Tibial nerve (tissue), 4 donors: ENCODE data around the gene MYH7B. TPM values are rescaled to one million over a fixed set of nuclear protein-coding genes. Genes with fewer than 3 reads are reported as not detected.

ENCODE experiments used
- DNase-seq, 2 donors: peaks; one replicate each; pipeline ENCODE4 v3.0.0-alpha.2; 2019; ENCODE audit warnings: low spot score in 2 of 2
- H3K27ac ChIP-seq, 4 donors: fragments of 200-600 bp; sonication (generic) in 3 of 4; one replicate each; pipeline ENCODE4 v1.5.1; 2017 to 2019; ENCODE audit warnings: mild to moderate bottlenecking in 1 of 4
- H3K27me3 ChIP-seq, 2 donors: fragments of 200-600 bp; sonication (generic) in 1 of 2; one replicate each; pipeline versions ENCODE4 v1.5.1 to v1.6.0; 2017 to 2019
- H3K36me3 ChIP-seq, 3 donors: fragments of 200-600 bp; sonication (generic); one replicate each; pipeline ENCODE4 v1.5.1; 2018 to 2019
- H3K4me1 ChIP-seq, 4 donors: fragments of 200-600 bp; sonication (generic) in 3 of 4; one replicate each; pipeline ENCODE4 v1.5.1; 2017 to 2019
- H3K4me3 ChIP-seq, 4 donors: fragments of 200-600 bp; sonication (generic) in 3 of 4; one replicate each; pipeline ENCODE4 v1.5.1; 2017 to 2019; ENCODE audit warnings: mild to moderate bottlenecking in 1 of 4, moderate library complexity in 1 of 4
- H3K9me3 ChIP-seq, 4 donors: fragments of 200-600 bp; sonication (generic) in 3 of 4; one replicate each; pipeline ENCODE4 v1.5.1; 2017 to 2019
- CTCF ChIP-seq, 5 experiments: fragments of 200-600 bp in 3 of 5; fragments of 450-650 bp in 2 of 5; sonication (generic) in 3 of 5; IDR thresholded peaks; one replicate each; pipeline ENCODE4 v1.5.1; 2016 to 2019; ENCODE audit warnings: antibody characterized with exemption in 5 of 5, mild to moderate bottlenecking in 3 of 5, moderate library complexity in 2 of 5
- EP300 ChIP-seq, 2 donors: sonication (generic); formaldehyde crosslinking; IDR thresholded peaks; one replicate each; pipeline ENCODE4 v1.6.1; 2017; ENCODE audit warnings: antibody characterized with exemption in 2 of 2, mild to moderate bottlenecking in 1 of 2
- POLR2A ChIP-seq, 2 donors: fragments of 450-650 bp; IDR thresholded peaks; one replicate each; pipeline ENCODE4 v1.6.1; 2017; ENCODE audit warnings: antibody characterized with exemption in 2 of 2, mild to moderate bottlenecking in 2 of 2, moderate library complexity in 2 of 2
- WGBS, 2 donors: methylation state at CpG; one replicate each; pipeline ENCODE4 v1.1.5; 2018; 5-methylcytosine and 5-hydroxymethylcytosine counted together
- total RNA-seq, 4 donors: library from RNA; depleted of rRNA; stranded (reverse); fragments of >200 nt; gene quantifications; one replicate each; pipeline ENCODE4 v1.1.0, GENCODE V29; 2016

MYH7B gene
- total RNA-seq, 4 donors from 2014 or later = 3.3 to 5.3 (median 4.0) TPM

- Histone ChIP-seq H3K27ac (no peak overlapping the region), H3K4me1 (no peaks in the 10 kb centered on the region), H3K9me3 (no peaks in the 10 kb centered on the region), H3K4me3 (no peak overlapping the region), H3K36me3 (no peaks in the 10 kb centered on the region), H3K27me3 (no peaks in the 10 kb centered on the region)
- WGBS, 2 donors = 77 to 80% methylated on average over 10 of the region's 10 CpGs
- TF ChIP-seq EP300 (IDR thresholded peaks at IDR 0.05) (no peak), CTCF (IDR thresholded peaks at IDR 0.05) (no peak), POLR2A (IDR thresholded peaks at IDR 0.05) (no peak)
- DNase-seq = no peak
Observed at GRCh38 chr20:34971561-34972235, 16.0 kb downstream of the MYH7B start.

GRCh38 chr20:34974246-34974645 is 18.6 kb downstream of the MYH7B start:
- H3K27ac ChIP-seq = no peak overlapping the region
- WGBS, 2 donors = 64 to 78% methylated on average over 4 of the region's 4 CpGs
- no peaks in the 10 kb centered on the region for H3K4me1 ChIP-seq
- TF ChIP-seq EP300 (IDR thresholded peaks at IDR 0.05) (no peak), POLR2A (IDR thresholded peaks at IDR 0.05) (no peak), CTCF (IDR thresholded peaks at IDR 0.05) (no peak)
- no peaks in the 10 kb centered on the region for H3K36me3 ChIP-seq
- H3K9me3 ChIP-seq = no peaks in the 10 kb centered on the region
- H3K4me3 ChIP-seq = no peak overlapping the region
- no peaks in the 10 kb centered on the region for H3K27me3 ChIP-seq
- no peak for DNase-seq

GRCh38 chr20:34976286-34976685 is 20.6 kb downstream of the MYH7B start:
- H3K4me1 ChIP-seq = no peaks in the 10 kb centered on the region
- H3K9me3 ChIP-seq = no peaks in the 10 kb centered on the region
- 73 to 79% methylated on average over 12 of the region's 12 CpGs for WGBS, 2 donors
- H3K27ac ChIP-seq = no peak overlapping the region
- no peaks in the 10 kb centered on the region for H3K36me3 ChIP-seq
- no peak for DNase-seq
- H3K4me3 ChIP-seq = no peak overlapping the region
- H3K27me3 ChIP-seq = peaks cover 0 to 4% of the 10 kb centered on the region in 2 donors
- no peak for TF ChIP-seq POLR2A (IDR thresholded peaks at IDR 0.05)
- TF ChIP-seq EP300 (IDR thresholded peaks at IDR 0.05) = no peak
- TF ChIP-seq CTCF (IDR thresholded peaks at IDR 0.05) = no peak

- H3K27ac ChIP-seq = no peak overlapping the region
- no peaks in the 10 kb centered on the region for H3K9me3 ChIP-seq
- TF ChIP-seq EP300 (IDR thresholded peaks at IDR 0.05) (no peak), POLR2A (IDR thresholded peaks at IDR 0.05) (no peak), CTCF (IDR thresholded peaks at IDR 0.05) (no peak)
- WGBS, 2 donors = 52% methylated on average over 17 of the region's 17 CpGs
- H3K4me3 ChIP-seq = no peak overlapping the region
- H3K27me3 ChIP-seq = peaks cover 0 to 12% of the 10 kb centered on the region in 2 donors
- H3K36me3 ChIP-seq = no peaks in the 10 kb centered on the region
- no peaks in the 10 kb centered on the region for H3K4me1 ChIP-seq
- no peak for DNase-seq
Observed at GRCh38 chr20:34977365-34978091, 21.9 kb downstream of the MYH7B start.

GRCh38 chr20:34978092-34978744 is 22.6 kb downstream of the MYH7B start:
- Histone ChIP-seq H3K27ac (no peak overlapping the region), H3K4me3 (no peak overlapping the region), H3K27me3 (peaks cover 0 to 12% of the 10 kb centered on the region in 2 donors), H3K4me1 (peaks cover 0 to under 1% (median 0%) of the 10 kb centered on the region in 4 donors), H3K36me3 (no peaks in the 10 kb centered on the region), H3K9me3 (no peaks in the 10 kb centered on the region)
- TF ChIP-seq POLR2A (IDR thresholded peaks at IDR 0.05) (no peak), CTCF (IDR thresholded peaks at IDR 0.05) (no peak), EP300 (IDR thresholded peaks at IDR 0.05) (no peak)
- no peak for DNase-seq
- 62 to 68% methylated on average over 10 of the region's 10 CpGs for WGBS, 2 donors
